Panc1 (cell line): ENCODE measurements around the gene ACACA.

ENCODE experiments used
- CTCF ChIP-seq: fragments of 450-650 bp; IDR thresholded peaks from 2 replicates; pipeline ENCODE4 v1.5.1; 2017; ENCODE audit warnings: mild to moderate bottlenecking
- POLR2AphosphoS5 ChIP-seq: IDR thresholded peaks from 2 replicates; pipeline ENCODE4 v1.6.1; 2012; ENCODE audit warnings: mild to moderate bottlenecking, low read depth, low read length, moderate library complexity
- REST ChIP-seq, 2 experiments: IDR thresholded peaks; 2 replicates each; pipeline ENCODE4 v1.6.1; 2011 to 2012; ENCODE audit warnings: low read depth in 2 of 2, control low read depth in 1 of 2, low read length in 1 of 2, mild to moderate bottlenecking in 1 of 2, moderate library complexity in 1 of 2; ENCODE audit not compliant: insufficient read depth in 1 of 2
- SIN3A ChIP-seq: IDR thresholded peaks from 2 replicates; pipeline ENCODE4 v1.6.1; 2012; ENCODE audit warnings: low read depth, mild to moderate bottlenecking, low read length, moderate library complexity, borderline replicate concordance; ENCODE audit not compliant: insufficient read depth
- TCF7L2 ChIP-seq: IDR thresholded peaks from 2 replicates; pipeline ENCODE4 v1.6.1; 2011; ENCODE audit warnings: mild to moderate bottlenecking, low read depth, low read length, inconsistent platforms

DNA sequence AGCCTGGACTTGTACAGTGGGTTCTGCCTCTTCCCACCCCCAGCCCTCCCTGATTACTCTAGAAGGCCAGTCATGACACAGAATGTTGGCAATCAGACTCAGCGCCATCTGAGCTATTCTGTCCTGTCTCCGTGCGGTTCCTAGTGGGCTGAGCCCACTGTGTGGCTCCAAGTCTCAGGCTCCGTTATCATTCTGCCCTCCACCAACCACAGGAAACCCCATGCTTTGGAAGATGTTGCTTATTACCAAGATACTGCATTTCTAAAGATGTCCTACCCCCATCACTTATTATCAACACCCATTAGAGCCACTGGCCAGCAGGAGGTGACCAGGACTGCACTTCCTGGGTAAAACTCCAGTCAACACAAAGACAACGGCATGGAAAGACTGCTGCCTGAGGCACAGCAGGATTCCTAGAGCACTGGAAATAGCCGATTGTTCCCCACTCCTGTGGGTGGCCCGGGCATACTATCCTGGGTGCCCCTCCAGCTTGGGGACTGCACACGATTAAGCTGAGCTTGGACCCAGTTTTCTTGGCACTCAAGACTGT is 324.2 kb downstream of the ACACA start:
- TF ChIP-seq SIN3A: no peak
- no peak for TF ChIP-seq CTCF
- TF ChIP-seq POLR2AphosphoS5: no peak
- TF ChIP-seq TCF7L2: no peak
- no peak for TF ChIP-seq REST (IDR thresholded peaks at IDR 0.05; ENCODE audit: insufficient read depth in 1 of 2, low read depth in 2 of 2, low read length in 1 of 2)
